ENCODE results near the gene MIEF1.

The MIEF1 gene

GRCh38 chr22:39563571-39564428 is 61.7 kb downstream of the MIEF1 start:
- no peak for DNase-seq

- DNase-seq: no peak
Measured at GRCh38 chr22:39565414-39565944, 63.4 kb downstream of the MIEF1 start.

- no peak for DNase-seq
Measured at GRCh38 chr22:39567135-39567946, 65.3 kb downstream of the MIEF1 start.
